Skin of body (tissue), 2 donors: ENCODE measurements around the gene ORAI3. TPM values are rescaled to one million over a fixed set of nuclear protein-coding genes. Genes with fewer than 3 reads are reported as not detected.

Experiments used
- small RNA-seq: library from RNA; depleted of rRNA; stranded (forward); fragments of <200 nt; gene quantifications from one replicate; pipeline ENCODE3, GENCODE V24; 2014; ENCODE audit warnings: low replicate concordance
- total RNA-seq: library from RNA; depleted of rRNA; stranded (reverse); fragments of >200 nt; gene quantifications from one replicate; pipeline ENCODE4 v1.2.3, GENCODE V29; 2014

ORAI3 gene
- total RNA-seq, 1 donor from 2014 or later: 10.3 TPM

Small RNA genes lying within 50 kb of the gene (small RNA-seq; reads per million reads assigned to genes)
- not detected for gene AC135048.1

Other genes starting within 250 kb of the ORAI3 start
- gene SRCAP, start 249.9 kb upstream of the ORAI3 start, total RNA-seq: 17.1 TPM
- 13.6 TPM for gene PHKG2, start 200.6 kb upstream of the ORAI3 start, total RNA-seq
- 0.79 TPM for gene CFAP119, start 187.0 kb upstream of the ORAI3 start, total RNA-seq
- 48.4 TPM for gene RNF40, start 186.7 kb upstream of the ORAI3 start, total RNA-seq
- 5.2 TPM for gene ZNF629, start 161.9 kb upstream of the ORAI3 start, total RNA-seq
- gene BCL7C, start 55.0 kb upstream of the ORAI3 start, total RNA-seq: 20.7 TPM
- gene CTF1, start 52.5 kb upstream of the ORAI3 start, total RNA-seq: 0.59 TPM
- gene FBXL19, start 25.5 kb upstream of the ORAI3 start, total RNA-seq: 9.8 TPM
- gene SETD1A, start 8.7 kb downstream of the ORAI3 start, total RNA-seq: 4.1 TPM
- gene HSD3B7, start 36.1 kb downstream of the ORAI3 start, total RNA-seq: 8.5 TPM
- 0.89 TPM for gene STX1B, start 61.6 kb downstream of the ORAI3 start, total RNA-seq
- 26.3 TPM for gene STX4, start 84.5 kb downstream of the ORAI3 start, total RNA-seq
- gene ZNF668, start 125.2 kb downstream of the ORAI3 start, total RNA-seq: 3.5 TPM
- gene ZNF646, start 125.4 kb downstream of the ORAI3 start, total RNA-seq: 8.9 TPM
- 1.5 TPM for gene PRSS53, start 139.9 kb downstream of the ORAI3 start, total RNA-seq
- gene VKORC1, start 145.7 kb downstream of the ORAI3 start, total RNA-seq: 37.4 TPM
- 10.4 TPM for gene BCKDK, start 159.3 kb downstream of the ORAI3 start, total RNA-seq
- gene KAT8, start 168.6 kb downstream of the ORAI3 start, total RNA-seq: 41.3 TPM
- gene PRSS8, start 186.7 kb downstream of the ORAI3 start, total RNA-seq: 9.6 TPM
- 0.99 TPM for gene PRSS36, start 201.0 kb downstream of the ORAI3 start, total RNA-seq
- gene FUS, start 231.1 kb downstream of the ORAI3 start, total RNA-seq: 84.9 TPM